Uterus (tissue), 4 donors: ENCODE data around the gene LRP3. TPM values are rescaled to one million over a fixed set of nuclear protein-coding genes. Genes with fewer than 3 reads are reported as not detected.
"Not testable (repeated sequence)": the region's sequence is repeated elsewhere in the genome, so short reads cannot be mapped to it uniquely, and the experiment has no call there.

ENCODE experiments used
- DNase-seq, 2 donors: peaks; one replicate each; pipeline ENCODE4 v3.0.0-alpha.2; 2019 to 2020
- H3K27ac ChIP-seq, 2 donors: fragments of 200-600 bp; sonication (generic); 1 replicate in 1 of 2; 2 replicates in 1 of 2; pipeline ENCODE4 v1.5.1; 2016 to 2018
- H3K27me3 ChIP-seq, 2 donors: fragments of 200-600 bp; sonication (generic); one replicate each; pipeline ENCODE4 v1.5.1; 2018 to 2019; ENCODE audit warnings: control low read depth in 1 of 2
- H3K36me3 ChIP-seq, 2 donors: fragments of 200-600 bp; sonication (generic); one replicate each; pipeline ENCODE4 v1.5.1; 2019; ENCODE audit warnings: control low read depth in 1 of 2
- H3K4me1 ChIP-seq, 2 donors: fragments of 200-600 bp; sonication (generic); one replicate each; pipeline ENCODE4 v1.5.1; 2018 to 2019; ENCODE audit warnings: control low read depth in 1 of 2
- H3K4me3 ChIP-seq, 2 donors: fragments of 200-600 bp; sonication (generic); 1 replicate in 1 of 2; 2 replicates in 1 of 2; pipeline ENCODE4 v1.5.1; 2018 to 2019; ENCODE audit warnings: mild to moderate bottlenecking in 1 of 2
- H3K9me3 ChIP-seq, 2 donors: fragments of 200-600 bp; sonication (generic); one replicate each; pipeline ENCODE4 v1.5.1; 2019; ENCODE audit warnings: control low read depth in 1 of 2
- CTCF ChIP-seq, 4 experiments: fragments of 200-600 bp in 2 of 4; fragments of 450-650 bp in 2 of 4; sonication (generic) in 2 of 4; IDR thresholded peaks; one replicate each; pipeline ENCODE4 v1.5.1; 2016 to 2019; ENCODE audit warnings: antibody characterized with exemption in 4 of 4, mild to moderate bottlenecking in 2 of 4, moderate library complexity in 1 of 4
- POLR2A ChIP-seq, 2 donors: fragments of 450-650 bp; IDR thresholded peaks; one replicate each; pipeline ENCODE4 v1.6.1; 2016; ENCODE audit warnings: antibody characterized with exemption in 2 of 2, mild to moderate bottlenecking in 1 of 2, moderate library complexity in 1 of 2
- intact Hi-C: fragments of 100-400 bp; cut with DNase I; formaldehyde crosslinking; loops from one replicate; pipeline ENCODE4 v1.15.1; 2023; ENCODE audit warnings: low total_unique reads
- total RNA-seq, 4 donors: library from RNA; depleted of rRNA in 3 of 4; stranded (reverse); fragments of >200 nt in 3 of 4; gene quantifications; one replicate each; pipeline versions ENCODE4 v1.1.0 to v1.2.4, GENCODE V29; 2014 to 2023
- donor health status: DM: yes; HTN: yes; CAD: no.

The LRP3 gene
- total RNA-seq, 4 donors from 2014 or later, result 5.9 to 26.9 (median 23.3) TPM

- no peak for TF ChIP-seq CTCF (IDR thresholded peaks at IDR 0.05)
- TF ChIP-seq POLR2A (IDR thresholded peaks at IDR 0.05), result no peak
- peaks cover 5 to 12% of the 10 kb centered on the region in 2 donors for H3K27me3 ChIP-seq
- no peak for DNase-seq
- H3K36me3 ChIP-seq, result no peaks in the 10 kb centered on the region
- H3K4me3 ChIP-seq, result no peak overlapping the region
- no peaks in the 10 kb centered on the region for H3K9me3 ChIP-seq
- H3K4me1 ChIP-seq, result no peaks in the 10 kb centered on the region
- intact Hi-C loops, result no loop called here
- H3K27ac ChIP-seq, result no peak overlapping the region
Measured at GRCh38 chr19:33220115-33220514, 26.0 kb downstream of the LRP3 start.

GRCh38 chr19:33220735-33221134 lies 26.6 kb downstream of the LRP3 start:
- DNase-seq, result no peak
- H3K4me3 ChIP-seq, result no peak overlapping the region
- peaks cover 11 to 15% of the 10 kb centered on the region in 2 donors for H3K27me3 ChIP-seq
- H3K9me3 ChIP-seq, result no peaks in the 10 kb centered on the region
- H3K27ac ChIP-seq, result no peak overlapping the region
- TF ChIP-seq CTCF (IDR thresholded peaks at IDR 0.05) (no peak), POLR2A (IDR thresholded peaks at IDR 0.05) (no peak)
- intact Hi-C loops, result no loop called here
- H3K4me1 ChIP-seq, result peaks cover 0 to 3% of the 10 kb centered on the region in 2 donors
- no peaks in the 10 kb centered on the region for H3K36me3 ChIP-seq

- TF ChIP-seq POLR2A (IDR thresholded peaks at IDR 0.05) (no peak), CTCF (IDR thresholded peaks at IDR 0.05) (no peak)
- H3K9me3 ChIP-seq, result no peaks in the 10 kb centered on the region
- intact Hi-C loops, result no loop called here
- DNase-seq, result no peak
- H3K27ac ChIP-seq, result no peak overlapping the region
- H3K4me1 ChIP-seq, result peaks cover 0 to 4% of the 10 kb centered on the region in 2 donors
- H3K4me3 ChIP-seq, result no peak overlapping the region
- no peaks in the 10 kb centered on the region for H3K36me3 ChIP-seq
- H3K27me3 ChIP-seq, result peaks cover 18 to 24% of the 10 kb centered on the region in 2 donors
Measured at GRCh38 chr19:33221638-33222037, 27.5 kb downstream of the LRP3 start.

- DNase-seq, intact Hi-C loops, H3K36me3 ChIP-seq, H3K4me1 ChIP-seq, H3K9me3 ChIP-seq, H3K4me3 ChIP-seq, H3K27ac ChIP-seq: not testable (repeated sequence)
- peaks cover 22 to 28% of the 10 kb centered on the region in 2 donors for H3K27me3 ChIP-seq
Measured at GRCh38 chr19:33222255-33222654, 28.1 kb downstream of the LRP3 start.

GRCh38 chr19:33224694-33225457 lies 30.7 kb downstream of the LRP3 start:
- Histone ChIP-seq H3K4me3 (no peak overlapping the region), H3K27ac (no peak overlapping the region), H3K27me3 (peaks cover 22 to 43% of the 10 kb centered on the region in 2 donors), H3K36me3 (no peaks in the 10 kb centered on the region), H3K4me1 (peaks cover 0 to 4% of the 10 kb centered on the region in 2 donors), H3K9me3 (peaks cover 0 to 23% of the 10 kb centered on the region in 2 donors)
- intact Hi-C loops, result no loop called here
- no peak for DNase-seq
- TF ChIP-seq CTCF (IDR thresholded peaks at IDR 0.05) (no peak), POLR2A (IDR thresholded peaks at IDR 0.05) (no peak)
